Activated T-cell treated with anti-CD3 and anti-CD28 coated beads for 24 hours (primary cell): ENCODE measurements around the gene LSM5.

ENCODE experiments used
- DNase-seq: peaks from one replicate; pipeline ENCODE4 v3.0.0-alpha.2; 2020; ENCODE audit warnings: low read depth

LSM5 gene

DNA sequence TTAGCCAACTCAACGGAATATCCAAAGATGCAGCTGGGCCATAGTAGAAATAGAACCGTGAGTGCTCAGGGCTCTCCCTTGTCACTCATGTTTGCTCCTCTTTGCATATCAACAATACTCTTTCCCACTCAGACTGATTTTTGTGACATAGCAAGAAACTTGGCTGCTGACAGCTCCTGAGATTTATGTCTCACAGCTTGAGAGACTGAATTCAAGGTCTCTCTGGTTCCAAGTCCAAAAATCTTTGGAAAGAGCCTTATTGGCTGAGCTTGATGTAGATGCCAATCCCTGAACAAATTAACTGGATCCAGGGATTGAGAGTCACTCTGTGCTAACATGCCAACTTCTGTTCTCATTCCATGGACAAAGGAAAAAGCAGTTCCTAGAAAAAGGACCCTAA, 30.4 kb downstream of the LSM5 start:
- DNase-seq = no peak

DNA sequence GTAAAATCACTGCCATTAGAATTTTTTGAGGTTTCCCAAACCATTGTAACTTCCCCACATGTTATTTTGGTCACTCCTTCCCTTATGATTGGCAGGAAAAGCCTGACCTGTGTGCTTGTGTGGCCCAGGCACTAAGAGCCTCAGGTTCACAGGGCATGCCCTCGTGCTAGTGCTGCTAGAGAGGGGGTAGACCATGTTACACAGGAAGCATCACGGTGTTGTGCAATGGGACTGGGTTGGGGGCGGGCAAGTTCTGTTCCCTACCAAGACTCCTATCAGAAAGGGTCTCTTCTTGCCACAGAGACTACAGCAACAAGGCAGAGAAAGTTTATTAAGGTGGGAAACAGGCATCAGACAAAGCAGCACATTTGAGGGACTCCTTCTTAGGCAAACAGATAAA, 32.2 kb downstream of the LSM5 start:
- DNase-seq = no peak

DNA sequence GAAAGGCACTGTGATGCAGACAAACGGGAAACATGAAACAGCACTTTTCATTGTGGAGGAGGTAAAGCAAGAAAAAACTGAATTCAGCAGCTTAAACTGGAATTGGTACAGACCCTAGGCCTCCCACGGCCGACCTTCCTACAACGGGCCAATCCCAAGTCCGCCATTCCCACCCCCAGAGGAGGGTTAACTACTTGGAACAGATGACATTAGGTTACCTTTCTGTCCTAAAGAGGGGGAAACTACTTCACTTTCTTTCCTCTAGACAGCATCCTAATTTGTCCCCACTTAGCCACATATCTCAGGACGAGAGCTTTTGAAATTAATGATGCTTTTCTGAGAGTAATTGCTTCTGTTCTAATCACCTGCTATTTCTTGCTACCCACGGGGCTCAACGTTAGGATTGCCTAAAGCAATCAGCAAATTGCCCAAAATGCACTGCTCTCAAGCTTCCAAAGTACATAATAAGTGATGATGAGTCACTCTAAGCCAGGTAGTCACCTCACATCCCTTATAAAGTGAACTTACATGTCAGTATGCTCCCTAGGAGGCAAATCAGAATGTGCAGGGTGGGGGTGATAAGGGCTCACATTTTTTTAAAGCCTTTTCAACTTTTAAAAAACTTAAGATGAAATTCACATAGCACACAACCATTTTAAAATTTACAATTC, 36.7 kb downstream of the LSM5 start:
- DNase-seq = no peak

DNA sequence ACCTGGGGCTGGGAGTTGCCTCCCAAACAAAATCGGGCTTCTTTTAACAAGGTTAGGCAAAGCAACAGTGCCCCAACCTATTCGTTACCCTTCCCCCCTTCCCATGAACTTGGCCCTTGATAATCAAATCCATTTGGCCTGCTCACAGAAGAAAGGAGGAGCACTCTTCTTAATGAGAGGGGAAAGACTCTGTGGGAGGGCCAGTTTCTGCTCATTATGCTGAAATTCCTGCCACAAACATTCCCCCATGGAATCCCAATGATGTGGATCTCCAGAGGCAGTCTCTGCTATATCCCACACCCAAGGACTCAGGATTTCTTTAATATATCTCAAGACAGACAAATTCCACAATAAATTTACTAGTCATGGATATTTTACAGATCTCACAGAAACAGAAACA, 43.0 kb downstream of the LSM5 start:
- DNase-seq = no peak

DNA sequence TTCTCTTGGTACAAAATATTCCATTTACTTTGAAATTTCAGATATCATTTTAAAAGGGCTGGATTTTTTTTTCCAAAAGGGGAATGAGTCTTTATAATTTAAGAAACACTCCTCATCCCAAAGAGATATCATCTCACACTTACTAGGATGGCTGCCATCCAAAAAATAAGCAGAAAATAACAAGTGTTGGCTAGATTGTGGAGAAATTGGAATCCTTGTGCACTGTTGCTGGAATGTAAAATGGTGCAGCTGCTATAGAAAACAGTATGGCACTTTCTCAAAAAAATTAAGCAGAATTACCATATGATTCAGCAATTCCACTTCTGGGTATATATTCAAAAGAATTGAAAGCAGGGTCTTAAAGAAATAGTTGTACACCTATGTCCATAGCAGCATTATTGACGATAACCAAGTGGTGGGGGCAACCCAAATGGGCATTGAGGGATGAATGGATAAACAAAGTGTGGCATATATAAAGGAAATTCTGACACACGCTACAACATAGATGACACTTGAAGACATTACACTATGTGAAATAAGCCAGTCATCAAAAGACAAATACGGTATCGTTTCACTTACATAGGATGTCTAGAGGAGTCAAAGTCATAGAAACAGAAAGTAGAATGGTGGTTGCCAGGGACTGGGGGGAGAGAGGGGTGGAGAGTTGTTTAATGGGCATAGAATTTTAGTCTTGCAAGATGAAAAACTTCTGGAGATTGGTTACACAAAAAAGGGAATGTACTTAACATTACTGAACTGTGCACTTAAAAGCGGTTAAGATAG, 53.8 kb downstream of the LSM5 start:
- no peak for DNase-seq
